Loucy (cell line): ENCODE data around the gene CDK16.

Experiments used
- CTCF ChIP-seq: fragments of 200-600 bp; sonication (generic); conservative IDR thresholded peaks from 2 replicates; pipeline ENCODE4 v1.5.1; 2014; ENCODE audit warnings: mild to moderate bottlenecking, antibody characterized with exemption, low read length
- EZH2phosphoT487 ChIP-seq: fragments of 200-600 bp; IDR thresholded peaks from 2 replicates; pipeline ENCODE4 v1.6.1; 2018; ENCODE audit warnings: antibody characterized with exemption, mild to moderate bottlenecking, moderate library complexity, borderline replicate concordance

GRCh38 chrX:47181301-47181700 lies 37.2 kb upstream of the CDK16 start:
- TF ChIP-seq CTCF (no peak), EZH2phosphoT487 (no peak)
